Neuronal stem cell (in vitro differentiated cells): Measurements from ENCODE around the gene ITGA3.
A peak's percentile ranks its signal among the peaks of the same experiment; 100 is the strongest.

Experiments used
- DNase-seq: peaks from one replicate; pipeline ENCODE4 v3.0.0-alpha.2; 2013; ENCODE audit warnings: low spot score
- H2AFZ ChIP-seq: one replicate; pipeline ENCODE4 v1.6.1; 2013; ENCODE audit warnings: mild to moderate bottlenecking, low read length, inconsistent platforms
- H2AK5ac ChIP-seq: 2 replicates; pipeline ENCODE4 v1.6.1; 2013; ENCODE audit warnings: low read depth, mild to moderate bottlenecking, inconsistent platforms, low read length, moderate library complexity, mixed read lengths
- H2BK120ac ChIP-seq: 2 replicates; pipeline ENCODE4 v1.6.1; 2013; ENCODE audit warnings: low read depth, mild to moderate bottlenecking, inconsistent platforms, low read length, moderate library complexity, mixed read lengths
- H2BK12ac ChIP-seq: one replicate; pipeline ENCODE4 v1.6.1; 2013; ENCODE audit warnings: low read length, inconsistent platforms
- H2BK15ac ChIP-seq: 2 replicates; pipeline ENCODE4 v1.6.1; 2013; ENCODE audit warnings: mild to moderate bottlenecking, low read length, inconsistent platforms, mixed read lengths
- H2BK5ac ChIP-seq: one replicate; pipeline ENCODE4 v1.6.1; 2013; ENCODE audit warnings: inconsistent platforms, mild to moderate bottlenecking, low read length, moderate library complexity
- H3K14ac ChIP-seq: one replicate; pipeline ENCODE4 v1.6.1; 2013; ENCODE audit warnings: low read length, inconsistent platforms
- H3K18ac ChIP-seq: 2 replicates; pipeline ENCODE4 v1.6.1; 2013; ENCODE audit warnings: low read length, inconsistent platforms
- H3K23ac ChIP-seq: 2 replicates; pipeline ENCODE4 v1.6.1; 2013; ENCODE audit warnings: low read depth, mild to moderate bottlenecking, mixed read lengths, low read length, inconsistent platforms; ENCODE audit not compliant: poor library complexity
- H3K27ac ChIP-seq: replicated peaks from 3 replicates; pipeline ENCODE4 v1.5.1; 2013; ENCODE audit warnings: low read length, inconsistent platforms
- H3K27me3 ChIP-seq, 3 experiments: 2 replicates each; pipeline ENCODE4 v1.6.1; 2013; ENCODE audit warnings: low read length in 3 of 3, mild to moderate bottlenecking in 2 of 3, inconsistent platforms in 1 of 3, low read depth in 1 of 3, mixed read lengths in 1 of 3, moderate library complexity in 1 of 3; ENCODE audit not compliant: control insufficient read depth in 3 of 3, insufficient read depth in 3 of 3
- H3K36me3 ChIP-seq, 2 donors: replicated peaks in 1 of 2; 2 replicates each; pipeline ENCODE4 v1.6.1; 2013; ENCODE audit warnings: low read length in 2 of 2; ENCODE audit not compliant: control insufficient read depth in 2 of 2, insufficient read depth in 2 of 2
- H3K4ac ChIP-seq: 2 replicates; pipeline ENCODE4 v1.6.1; 2013; ENCODE audit warnings: inconsistent platforms, mild to moderate bottlenecking, low read length, moderate library complexity
- H3K4me1 ChIP-seq, 2 donors: 1 replicate in 1 of 2; 2 replicates in 1 of 2; pipeline ENCODE4 v1.6.1; 2013; ENCODE audit warnings: low read length in 2 of 2, low read depth in 1 of 2; ENCODE audit not compliant: control insufficient read depth in 2 of 2, insufficient read depth in 1 of 2
- H3K4me2 ChIP-seq: one replicate; pipeline ENCODE4 v1.6.1; 2013; ENCODE audit warnings: mild to moderate bottlenecking, low read length, inconsistent platforms; ENCODE audit not compliant: insufficient read depth, poor library complexity, severe bottlenecking
- H3K4me3 ChIP-seq, 2 donors: 2 replicates each; pipeline ENCODE4 v1.5.1; 2013; ENCODE audit warnings: low read length in 2 of 2, mild to moderate bottlenecking in 2 of 2, inconsistent platforms in 1 of 2, moderate library complexity in 1 of 2
- H3K79me1 ChIP-seq: one replicate; pipeline ENCODE4 v1.6.1; 2013; ENCODE audit warnings: low read depth, mild to moderate bottlenecking, inconsistent platforms, low read length, moderate library complexity
- H3K9ac ChIP-seq: one replicate; pipeline ENCODE4 v1.6.1; 2013; ENCODE audit warnings: mild to moderate bottlenecking, low read depth, low read length, inconsistent platforms; ENCODE audit not compliant: poor library complexity
- H3K9me3 ChIP-seq, 2 donors: replicated peaks in 1 of 2; 2 replicates each; pipeline versions ENCODE3 to v1.6.1; 2013; ENCODE audit warnings: low read length in 2 of 2, mild to moderate bottlenecking in 2 of 2, inconsistent platforms in 1 of 2, low read depth in 1 of 2, mixed read lengths in 1 of 2, moderate library complexity in 1 of 2; ENCODE audit not compliant: control insufficient read depth in 2 of 2, insufficient read depth in 1 of 2
- H4K8ac ChIP-seq: one replicate; pipeline ENCODE4 v1.6.1; 2013; ENCODE audit warnings: low read depth, mild to moderate bottlenecking, inconsistent platforms, low read length, moderate library complexity
- H4K91ac ChIP-seq: one replicate; pipeline ENCODE4 v1.6.1; 2013; ENCODE audit warnings: low read length, low read depth, mild to moderate bottlenecking, inconsistent platforms; ENCODE audit not compliant: poor library complexity
- WGBS, 2 donors: extraction: QIAGEN DNeasy Blood & Tissue Kit; methylation state at CpG; one replicate each; pipeline ENCODE4 v1.1.7; 2013; ENCODE audit warnings: missing lambda C conversion rate in 2 of 2, mixed read lengths in 1 of 2; ENCODE audit not compliant: insufficient read length in 2 of 2, insufficient replicate concordance in 1 of 2; ENCODE audit errors: extremely low coverage in 2 of 2; 5-methylcytosine and 5-hydroxymethylcytosine counted together

The ITGA3 gene

DNA sequence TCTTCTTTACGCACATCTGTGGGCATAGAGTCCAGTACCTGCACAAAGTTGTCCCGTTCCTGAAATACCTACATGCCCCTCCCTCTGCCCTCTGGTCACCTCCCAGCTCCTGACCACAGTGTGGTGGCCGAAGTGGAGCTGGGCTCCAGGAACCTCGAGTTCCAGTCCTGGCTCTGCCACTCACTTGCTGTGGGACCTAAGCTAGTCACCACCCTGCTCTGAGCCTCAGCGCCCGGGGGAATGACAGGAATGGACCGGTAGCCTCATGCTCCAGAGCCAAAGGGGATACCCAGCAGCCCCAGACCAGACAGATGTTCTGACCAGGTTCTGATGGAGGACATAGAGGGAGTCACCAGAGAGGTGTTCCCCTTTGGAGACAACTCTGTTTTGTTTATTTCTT, 26.7 kb upstream of the ITGA3 start:
- Histone ChIP-seq H3K79me1 (no peaks in the 10 kb centered on the region), H3K4me2 (no peak overlapping the region), H2BK5ac (peak overlapping the region; percentile 8), H3K14ac (no peak overlapping the region), H3K9me3 (peaks cover 0 to 7% of the 10 kb centered on the region in 2 donors), H3K4me1 (peaks cover 6 to 20% of the 10 kb centered on the region in 2 donors), H2AFZ (no peak overlapping the region), H2BK12ac (peak overlapping the region; percentile 67), H4K91ac (no peak overlapping the region), H4K8ac (peak overlapping the region; percentile 33), H3K27me3 (no peaks in the 10 kb centered on the region), H2AK5ac (peak overlapping the region; percentile 59), H3K36me3 (peaks cover 0 to 3% of the 10 kb centered on the region in 2 donors), H3K4me3 (peak overlapping the region in 1 of 2 donors; percentile 49), H2BK120ac (no peak overlapping the region), H3K4ac (no peak overlapping the region), H3K27ac (no peak overlapping the region), H3K18ac (peak overlapping the region; percentile 81), H3K9ac (no peak overlapping the region), H3K23ac (no peak overlapping the region), H2BK15ac (peak overlapping the region; percentile 34)
- DNase-seq, result no peak
- WGBS, 2 donors, result no CpG with 5 or more reads among the region's 7 CpGs

GRCh38 chr17:50033316-50033715, 22.6 kb upstream of the ITGA3 start:
- no peak overlapping the region for H3K18ac ChIP-seq
- no peak overlapping the region for H3K4me3 ChIP-seq
- no peak overlapping the region for H4K8ac ChIP-seq
- no peak overlapping the region for H3K14ac ChIP-seq
- no peak overlapping the region for H2BK120ac ChIP-seq
- H2BK12ac ChIP-seq, result no peak overlapping the region
- no peak for DNase-seq
- no peak overlapping the region for H3K4me2 ChIP-seq
- no peak overlapping the region for H2AK5ac ChIP-seq
- H3K79me1 ChIP-seq, result no peaks in the 10 kb centered on the region
- peaks cover 3 to 19% of the 10 kb centered on the region in 2 donors for H3K4me1 ChIP-seq
- no peaks in the 10 kb centered on the region for H3K9me3 ChIP-seq
- no peak overlapping the region for H3K23ac ChIP-seq
- H2AFZ ChIP-seq, result no peak overlapping the region
- H3K9ac ChIP-seq, result no peak overlapping the region
- H3K4ac ChIP-seq, result no peak overlapping the region
- WGBS, 2 donors, result no CpG with 5 or more reads among the region's 6 CpGs
- H2BK15ac ChIP-seq, result no peak overlapping the region
- H3K27ac ChIP-seq, result no peak overlapping the region
- H3K36me3 ChIP-seq, result no peaks in the 10 kb centered on the region
- H4K91ac ChIP-seq, result no peak overlapping the region
- no peak overlapping the region for H2BK5ac ChIP-seq
- H3K27me3 ChIP-seq, result peaks cover 0 to 31% (median 0%) of the 10 kb centered on the region in 3 experiments

DNA sequence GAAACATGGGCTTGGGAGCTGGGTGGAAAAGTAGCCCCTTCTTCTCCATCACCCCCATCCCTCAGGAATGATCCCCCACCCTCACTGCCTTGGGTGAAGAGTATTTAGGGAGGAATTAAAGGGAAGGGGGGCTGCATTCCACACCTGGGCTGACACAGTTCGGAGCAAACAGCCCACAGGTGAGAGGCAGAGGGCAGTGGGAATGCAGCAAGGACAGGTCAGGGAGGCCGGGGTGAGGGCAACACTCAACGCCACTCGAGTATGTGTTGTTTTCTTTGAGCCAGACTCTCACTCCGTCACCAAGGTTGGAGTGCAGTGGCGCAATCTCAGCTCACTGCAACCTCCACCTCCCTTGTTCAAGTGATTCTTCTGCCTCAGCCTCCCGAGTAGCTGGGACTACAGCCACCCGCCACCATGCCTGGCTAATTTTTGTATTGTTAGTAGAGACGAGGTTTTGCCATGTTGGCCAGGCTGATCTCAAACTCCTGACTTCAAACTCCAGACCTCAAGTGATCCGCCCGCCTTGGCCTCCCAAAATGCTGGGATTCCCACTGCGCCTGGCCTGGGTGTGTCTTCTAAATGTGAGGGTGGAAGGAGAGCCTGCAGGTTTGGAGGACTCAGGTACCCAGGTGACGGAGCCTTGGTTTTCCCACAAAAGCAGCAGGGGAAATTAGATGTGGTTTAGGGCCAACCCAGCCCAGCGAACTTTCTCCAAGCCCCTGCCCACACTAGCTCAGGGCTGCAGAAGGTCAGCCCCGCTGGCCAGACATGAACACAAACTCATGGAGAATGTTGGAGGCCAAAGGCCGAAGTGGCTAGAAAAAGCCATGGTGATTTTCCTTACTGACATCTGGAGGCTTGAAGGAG, 21.2 kb upstream of the ITGA3 start:
- Histone ChIP-seq H4K8ac (no peak overlapping the region), H3K27ac (no peak overlapping the region), H2AFZ (no peak overlapping the region), H3K9ac (no peak overlapping the region), H2BK5ac (peak overlapping the region; percentile 48), H3K18ac (peak overlapping the region; percentile 9), H3K23ac (no peak overlapping the region), H3K4ac (no peak overlapping the region), H3K27me3 (peaks cover 0 to 36% (median 0%) of the 10 kb centered on the region in 3 experiments), H3K4me3 (no peak overlapping the region), H3K79me1 (no peaks in the 10 kb centered on the region), H2BK12ac (no peak overlapping the region), H2BK120ac (no peak overlapping the region), H3K36me3 (no peaks in the 10 kb centered on the region), H3K9me3 (no peaks in the 10 kb centered on the region), H3K14ac (no peak overlapping the region), H2AK5ac (peak overlapping the region; percentile 74), H3K4me1 (peaks cover 0 to 11% of the 10 kb centered on the region in 2 donors), H3K4me2 (no peak overlapping the region), H4K91ac (no peak overlapping the region), H2BK15ac (peak overlapping the region; percentile 2)
- no peak for DNase-seq
- no CpG with 5 or more reads among the region's 16 CpGs for WGBS, 2 donors

- H3K79me1 ChIP-seq, result no peaks in the 10 kb centered on the region
- H2BK15ac ChIP-seq, result peak overlapping the region; percentile 62
- H3K4ac ChIP-seq, result no peak overlapping the region
- H3K23ac ChIP-seq, result no peak overlapping the region
- no peak overlapping the region for H2AFZ ChIP-seq
- DNase-seq, result no peak
- H3K4me3 ChIP-seq, result no peak overlapping the region
- H4K8ac ChIP-seq, result no peak overlapping the region
- H4K91ac ChIP-seq, result no peak overlapping the region
- no peak overlapping the region for H3K4me2 ChIP-seq
- H3K27me3 ChIP-seq, result peaks cover 0 to 36% (median 0%) of the 10 kb centered on the region in 3 experiments
- no peaks in the 10 kb centered on the region for H3K36me3 ChIP-seq
- H2BK5ac ChIP-seq, result peak overlapping the region; percentile 48
- H3K4me1 ChIP-seq, result peaks cover 0 to 11% of the 10 kb centered on the region in 2 donors
- H3K14ac ChIP-seq, result no peak overlapping the region
- no peak overlapping the region for H3K27ac ChIP-seq
- H3K9me3 ChIP-seq, result no peaks in the 10 kb centered on the region
- H3K9ac ChIP-seq, result no peak overlapping the region
- H3K18ac ChIP-seq, result peak overlapping the region; percentile 54
- H2AK5ac ChIP-seq, result peak overlapping the region; percentile 74
- H2BK120ac ChIP-seq, result no peak overlapping the region
- no CpG with 5 or more reads among the region's 5 CpGs for WGBS, 2 donors
- H2BK12ac ChIP-seq, result no peak overlapping the region
These were observed 20.5 kb upstream of the ITGA3 start for GRCh38 chr17:50035421-50035879.
